ENCODE results near the gene CDH3. TPM values are rescaled to one million over a fixed set of nuclear protein-coding genes. Genes with fewer than 3 reads are reported as not detected.

Gene CDH3
- total and polyA plus RNA-seq, 2 donors = 45.6 to 47.5 TPM

- 92% methylated on average over 5 of the region's 5 CpGs for WGBS
- H3K9me3 ChIP-seq (ENCODE audit: control insufficient read depth in 2 of 2, insufficient read depth in 1 of 2, low read length in 1 of 2) = no peaks in the 10 kb centered on the region
- no peaks in the 10 kb centered on the region for H3K27me3 ChIP-seq (ENCODE audit: control insufficient read depth in 2 of 2, insufficient read depth in 1 of 2, low read length in 1 of 2)
- H3K36me3 ChIP-seq (ENCODE audit: control insufficient read depth in 2 of 2, insufficient read depth in 2 of 2, low read length in 1 of 2) = peaks cover 0 to 4% of the 10 kb centered on the region in 2 donors
- H3K27ac ChIP-seq (ENCODE audit: low read depth in 1 of 2, low read length in 1 of 2) = no peak overlapping the region
- DNase-seq (ENCODE audit: low read depth in 6 of 9, low spot score in 9 of 9) = no peak
- no peaks in the 10 kb centered on the region for H3K4me1 ChIP-seq (ENCODE audit: control insufficient read depth in 2 of 2, insufficient read depth in 2 of 2, low read length in 2 of 2)
- no peak overlapping the region for H3K4me3 ChIP-seq (ENCODE audit: low read length in 2 of 2)
These were observed 31.2 kb downstream of the CDH3 start for GRCh38 chr16:68676113-68676860.

- Histone ChIP-seq H3K4me3 (ENCODE audit: low read length in 2 of 2) (no peak overlapping the region), H3K27me3 (ENCODE audit: control insufficient read depth in 2 of 2, insufficient read depth in 1 of 2, low read length in 1 of 2) (no peaks in the 10 kb centered on the region), H3K36me3 (ENCODE audit: control insufficient read depth in 2 of 2, insufficient read depth in 2 of 2, low read length in 1 of 2) (peaks cover 0 to 4% of the 10 kb centered on the region in 2 donors), H3K9me3 (ENCODE audit: control insufficient read depth in 2 of 2, insufficient read depth in 1 of 2, low read length in 1 of 2) (no peaks in the 10 kb centered on the region), H3K4me1 (ENCODE audit: control insufficient read depth in 2 of 2, insufficient read depth in 2 of 2, low read length in 2 of 2) (no peaks in the 10 kb centered on the region), H3K27ac (ENCODE audit: low read depth in 1 of 2, low read length in 1 of 2) (no peak overlapping the region)
- DNase-seq (ENCODE audit: low read depth in 6 of 9, low spot score in 9 of 9) = no peak
- 99% methylated on average over 2 of the region's 2 CpGs for WGBS
These were observed 35.9 kb downstream of the CDH3 start for GRCh38 chr16:68681038-68681437.

- Histone ChIP-seq H3K27me3 (ENCODE audit: control insufficient read depth in 2 of 2, insufficient read depth in 1 of 2, low read length in 1 of 2) (no peaks in the 10 kb centered on the region), H3K4me1 (ENCODE audit: control insufficient read depth in 2 of 2, insufficient read depth in 2 of 2, low read length in 2 of 2) (no peaks in the 10 kb centered on the region), H3K4me3 (ENCODE audit: low read length in 2 of 2) (no peak overlapping the region), H3K27ac (ENCODE audit: low read depth in 1 of 2, low read length in 1 of 2) (no peak overlapping the region), H3K36me3 (ENCODE audit: control insufficient read depth in 2 of 2, insufficient read depth in 2 of 2, low read length in 1 of 2) (no peaks in the 10 kb centered on the region), H3K9me3 (ENCODE audit: control insufficient read depth in 2 of 2, insufficient read depth in 1 of 2, low read length in 1 of 2) (no peaks in the 10 kb centered on the region)
- WGBS = 96% methylated on average over 22 of the region's 22 CpGs
- no peak for DNase-seq (ENCODE audit: low read depth in 6 of 9, low spot score in 9 of 9)
These were observed 40.8 kb downstream of the CDH3 start for GRCh38 chr16:68685685-68686478.

- H3K27ac ChIP-seq (ENCODE audit: low read depth in 1 of 2, low read length in 1 of 2) = no peak overlapping the region
- no peak overlapping the region for H3K4me3 ChIP-seq (ENCODE audit: low read length in 2 of 2)
- no peak for DNase-seq (ENCODE audit: low read depth in 6 of 9, low spot score in 9 of 9)
- H3K9me3 ChIP-seq (ENCODE audit: control insufficient read depth in 2 of 2, insufficient read depth in 1 of 2, low read length in 1 of 2) = no peaks in the 10 kb centered on the region
- 95% methylated on average over 5 of the region's 5 CpGs for WGBS
- H3K4me1 ChIP-seq (ENCODE audit: control insufficient read depth in 2 of 2, insufficient read depth in 2 of 2, low read length in 2 of 2) = no peaks in the 10 kb centered on the region
- no peaks in the 10 kb centered on the region for H3K27me3 ChIP-seq (ENCODE audit: control insufficient read depth in 2 of 2, insufficient read depth in 1 of 2, low read length in 1 of 2)
- no peaks in the 10 kb centered on the region for H3K36me3 ChIP-seq (ENCODE audit: control insufficient read depth in 2 of 2, insufficient read depth in 2 of 2, low read length in 1 of 2)
These were observed 41.8 kb downstream of the CDH3 start for GRCh38 chr16:68686905-68687304.

GRCh38 chr16:68689921-68690320 is 44.8 kb downstream of the CDH3 start:
- Histone ChIP-seq H3K4me1 (ENCODE audit: control insufficient read depth in 2 of 2, insufficient read depth in 2 of 2, low read length in 2 of 2) (no peaks in the 10 kb centered on the region), H3K27ac (ENCODE audit: low read depth in 1 of 2, low read length in 1 of 2) (no peak overlapping the region), H3K9me3 (ENCODE audit: control insufficient read depth in 2 of 2, insufficient read depth in 1 of 2, low read length in 1 of 2) (no peaks in the 10 kb centered on the region), H3K27me3 (ENCODE audit: control insufficient read depth in 2 of 2, insufficient read depth in 1 of 2, low read length in 1 of 2) (no peaks in the 10 kb centered on the region), H3K36me3 (ENCODE audit: control insufficient read depth in 2 of 2, insufficient read depth in 2 of 2, low read length in 1 of 2) (no peaks in the 10 kb centered on the region), H3K4me3 (ENCODE audit: low read length in 2 of 2) (no peak overlapping the region)
- WGBS = 97% methylated on average over 5 of the region's 5 CpGs
- no peak for DNase-seq (ENCODE audit: low read depth in 6 of 9, low spot score in 9 of 9)

- Histone ChIP-seq H3K36me3 (ENCODE audit: control insufficient read depth in 2 of 2, insufficient read depth in 2 of 2, low read length in 1 of 2) (no peaks in the 10 kb centered on the region), H3K27me3 (ENCODE audit: control insufficient read depth in 2 of 2, insufficient read depth in 1 of 2, low read length in 1 of 2) (no peaks in the 10 kb centered on the region), H3K4me1 (ENCODE audit: control insufficient read depth in 2 of 2, insufficient read depth in 2 of 2, low read length in 2 of 2) (no peaks in the 10 kb centered on the region), H3K27ac (ENCODE audit: low read depth in 1 of 2, low read length in 1 of 2) (no peak overlapping the region), H3K9me3 (ENCODE audit: control insufficient read depth in 2 of 2, insufficient read depth in 1 of 2, low read length in 1 of 2) (no peaks in the 10 kb centered on the region), H3K4me3 (ENCODE audit: low read length in 2 of 2) (no peak overlapping the region)
- DNase-seq (ENCODE audit: low read depth in 6 of 9, low spot score in 9 of 9) = no peak
- WGBS = 86% methylated on average over 11 of the region's 11 CpGs
These were observed 50.5 kb downstream of the CDH3 start for GRCh38 chr16:68695575-68695974.

- 91% methylated on average over 8 of the region's 8 CpGs for WGBS
- H3K36me3 ChIP-seq (ENCODE audit: control insufficient read depth in 2 of 2, insufficient read depth in 2 of 2, low read length in 1 of 2) = no peaks in the 10 kb centered on the region
- H3K27ac ChIP-seq (ENCODE audit: low read depth in 1 of 2, low read length in 1 of 2) = no peak overlapping the region
- no peaks in the 10 kb centered on the region for H3K9me3 ChIP-seq (ENCODE audit: control insufficient read depth in 2 of 2, insufficient read depth in 1 of 2, low read length in 1 of 2)
- no peak overlapping the region for H3K4me3 ChIP-seq (ENCODE audit: low read length in 2 of 2)
- H3K4me1 ChIP-seq (ENCODE audit: control insufficient read depth in 2 of 2, insufficient read depth in 2 of 2, low read length in 2 of 2) = no peaks in the 10 kb centered on the region
- H3K27me3 ChIP-seq (ENCODE audit: control insufficient read depth in 2 of 2, insufficient read depth in 1 of 2, low read length in 1 of 2) = no peaks in the 10 kb centered on the region
- DNase-seq (ENCODE audit: low read depth in 6 of 9, low spot score in 9 of 9) = no peak
These were observed 51.4 kb downstream of the CDH3 start for GRCh38 chr16:68696514-68696913.

- WGBS = 95% methylated on average over 23 of the region's 23 CpGs
- Histone ChIP-seq H3K9me3 (ENCODE audit: control insufficient read depth in 2 of 2, insufficient read depth in 1 of 2, low read length in 1 of 2) (no peaks in the 10 kb centered on the region), H3K36me3 (ENCODE audit: control insufficient read depth in 2 of 2, insufficient read depth in 2 of 2, low read length in 1 of 2) (no peaks in the 10 kb centered on the region), H3K4me1 (ENCODE audit: control insufficient read depth in 2 of 2, insufficient read depth in 2 of 2, low read length in 2 of 2) (no peaks in the 10 kb centered on the region), H3K27ac (ENCODE audit: low read depth in 1 of 2, low read length in 1 of 2) (no peak overlapping the region), H3K4me3 (ENCODE audit: low read length in 2 of 2) (no peak overlapping the region), H3K27me3 (ENCODE audit: control insufficient read depth in 2 of 2, insufficient read depth in 1 of 2, low read length in 1 of 2) (no peaks in the 10 kb centered on the region)
- no peak for DNase-seq (ENCODE audit: low read depth in 6 of 9, low spot score in 9 of 9)
These were observed 53.0 kb downstream of the CDH3 start for GRCh38 chr16:68698091-68698490.

GRCh38 chr16:68700120-68700519 is 55.0 kb downstream of the CDH3 start:
- no peak for DNase-seq (ENCODE audit: low read depth in 6 of 9, low spot score in 9 of 9)
- no peak overlapping the region for H3K27ac ChIP-seq (ENCODE audit: low read depth in 1 of 2, low read length in 1 of 2)

More at GRCh38 chr16:68700120-68700519, 55.0 kb downstream of the CDH3 start:
- Histone ChIP-seq H3K4me3 (ENCODE audit: low read length in 2 of 2) (no peak overlapping the region), H3K27me3 (ENCODE audit: control insufficient read depth in 2 of 2, insufficient read depth in 1 of 2, low read length in 1 of 2) (no peaks in the 10 kb centered on the region), H3K36me3 (ENCODE audit: control insufficient read depth in 2 of 2, insufficient read depth in 2 of 2, low read length in 1 of 2) (no peaks in the 10 kb centered on the region), H3K9me3 (ENCODE audit: control insufficient read depth in 2 of 2, insufficient read depth in 1 of 2, low read length in 1 of 2) (no peaks in the 10 kb centered on the region), H3K4me1 (ENCODE audit: control insufficient read depth in 2 of 2, insufficient read depth in 2 of 2, low read length in 2 of 2) (no peaks in the 10 kb centered on the region)
- 92% methylated on average over 6 of the region's 6 CpGs for WGBS

Data from thymus (tissue), 11 donors.